Smooth muscle cell (in vitro differentiated cells): ENCODE data around the gene SEPTIN5. TPM values are rescaled to one million over a fixed set of nuclear protein-coding genes. Genes with fewer than 3 reads are reported as not detected.

Experiments used
- DNase-seq: peaks from one replicate; lab custom pipeline; 2025; ENCODE audit not compliant: unreplicated experiment; lab: John Stamatoyannopoulos, UW
- H2AFZ ChIP-seq: fragments of 200-600 bp; sonication (generic); 2 replicates; pipeline ENCODE4 v1.6.0; 2016; ENCODE audit warnings: antibody characterized with exemption, low read depth, mild to moderate bottlenecking
- H3F3A ChIP-seq: fragments of 200-600 bp; sonication (generic); 2 replicates; pipeline ENCODE4 v1.6.0; 2017; ENCODE audit warnings: antibody characterized with exemption, low read depth
- H3K27ac ChIP-seq: fragments of 200-600 bp; sonication (generic); 2 replicates; pipeline ENCODE4 v1.5.1; 2016; ENCODE audit warnings: low read depth, mild to moderate bottlenecking
- H3K27me3 ChIP-seq: fragments of 200-600 bp; sonication (generic); 2 replicates; pipeline ENCODE4 v1.6.1; 2016; ENCODE audit warnings: low read depth, mild to moderate bottlenecking
- H3K36me3 ChIP-seq: fragments of 200-600 bp; sonication (generic); 2 replicates; pipeline ENCODE4 v1.5.1; 2016; ENCODE audit warnings: low read depth
- H3K4me1 ChIP-seq: fragments of 200-600 bp; sonication (generic); 2 replicates; pipeline ENCODE4 v1.5.1; 2016; ENCODE audit warnings: low read depth
- H3K4me2 ChIP-seq: fragments of 200-600 bp; sonication (generic); 2 replicates; pipeline ENCODE4 v1.6.0; 2016; ENCODE audit warnings: mild to moderate bottlenecking
- H3K4me3 ChIP-seq: fragments of 200-600 bp; sonication (generic); 2 replicates; pipeline ENCODE4 v1.5.1; 2016; ENCODE audit warnings: mild to moderate bottlenecking
- H3K79me2 ChIP-seq: fragments of 200-600 bp; sonication (generic); 2 replicates; pipeline ENCODE4 v1.6.0; 2016; ENCODE audit warnings: low read depth, mild to moderate bottlenecking
- H3K9ac ChIP-seq: fragments of 200-600 bp; sonication (generic); 2 replicates; pipeline ENCODE4 v1.6.0; 2016; ENCODE audit warnings: low read depth
- H3K9me3 ChIP-seq: fragments of 200-600 bp; sonication (generic); replicated peaks from 2 replicates; pipeline ENCODE4 v1.5.1; 2016; ENCODE audit warnings: low read depth
- H4K20me1 ChIP-seq: fragments of 200-600 bp; sonication (generic); 2 replicates; pipeline ENCODE4 v1.6.0; 2016; ENCODE audit warnings: low read depth
- WGBS: methylation state at CpG from one replicate; pipeline ENCODE4 v1.1.7; 2016; ENCODE audit warnings: low lambda C conversion rate; 5-methylcytosine and 5-hydroxymethylcytosine counted together
- polyA plus RNA-seq: library from polyadenylated mRNA; unstranded; fragments of >200 nt; fragmentation: Nextera tagmentation; extraction: Ambion mirVana; gene quantifications from 2 replicates; pipeline ENCODE4 v1.2.1, GENCODE V29; 2016
- total RNA-seq: library from RNA; depleted of rRNA; stranded (reverse); fragments of >200 nt; gene quantifications from 2 replicates; pipeline ENCODE4 v1.2.3, GENCODE V29; 2014
- TF ChIP-seq, protein P1 (sequence below): fragments of 200-600 bp; sonication (generic); IDR thresholded peaks from 2 replicates; pipeline ENCODE4 v1.5.1; 2017; ENCODE audit warnings: borderline replicate concordance, mild to moderate bottlenecking, antibody characterized with exemption; ENCODE audit not compliant: insufficient read depth, poor library complexity, severe bottlenecking

The SEPTIN5 gene
- total and polyA plus RNA-seq, 2 experiments from 2014 or later: 26.6 to 64.1 TPM

DNA sequence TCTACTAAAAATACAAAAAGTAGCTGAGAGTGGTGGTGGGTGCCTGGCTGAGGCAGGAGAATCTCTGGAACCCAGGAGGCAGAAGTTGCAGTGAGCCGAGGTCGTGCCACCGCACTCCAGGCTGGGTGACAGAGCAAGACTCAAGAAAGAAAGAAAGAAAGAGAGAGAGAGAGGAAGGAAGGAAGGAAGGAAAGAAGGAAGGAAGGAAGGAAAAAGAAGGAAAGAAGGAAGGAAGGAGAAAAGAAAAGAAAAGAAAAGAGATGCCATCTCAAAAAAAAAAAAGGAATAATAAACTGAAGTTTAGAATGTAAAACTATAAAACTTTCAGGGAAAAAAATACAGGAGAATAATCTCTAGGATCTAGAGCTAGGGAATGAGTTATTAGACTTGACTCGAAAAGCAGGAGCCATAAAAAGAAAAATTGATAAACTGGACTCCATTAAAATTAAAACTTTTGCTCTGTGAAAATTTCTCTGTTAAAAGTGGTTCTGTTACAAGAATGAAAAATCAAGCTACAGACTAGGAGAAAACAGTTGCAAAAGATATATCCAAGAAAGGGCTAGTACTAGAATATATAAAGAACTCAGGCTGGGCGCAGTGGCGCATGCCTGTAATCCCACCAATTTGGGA, 13.4 kb upstream of the SEPTIN5 start:
- no peaks in the 10 kb centered on the region for H3K27me3 ChIP-seq
- 93% methylated on average over 6 of the region's 6 CpGs for WGBS
- H3K4me3 ChIP-seq: no peak overlapping the region
- H3K36me3 ChIP-seq: no peaks in the 10 kb centered on the region
- H3K9me3 ChIP-seq: no peaks in the 10 kb centered on the region
- DNase-seq: no peak
- H3K9ac ChIP-seq: no peak overlapping the region
- H4K20me1 ChIP-seq: no peaks in the 10 kb centered on the region
- H3K4me2 ChIP-seq: no peak overlapping the region
- H2AFZ ChIP-seq: no peak overlapping the region
- H3K27ac ChIP-seq: no peak overlapping the region
- no peaks in the 10 kb centered on the region for H3F3A ChIP-seq
- H3K79me2 ChIP-seq: no peaks in the 10 kb centered on the region
- TF ChIP-seq, protein P1, sequence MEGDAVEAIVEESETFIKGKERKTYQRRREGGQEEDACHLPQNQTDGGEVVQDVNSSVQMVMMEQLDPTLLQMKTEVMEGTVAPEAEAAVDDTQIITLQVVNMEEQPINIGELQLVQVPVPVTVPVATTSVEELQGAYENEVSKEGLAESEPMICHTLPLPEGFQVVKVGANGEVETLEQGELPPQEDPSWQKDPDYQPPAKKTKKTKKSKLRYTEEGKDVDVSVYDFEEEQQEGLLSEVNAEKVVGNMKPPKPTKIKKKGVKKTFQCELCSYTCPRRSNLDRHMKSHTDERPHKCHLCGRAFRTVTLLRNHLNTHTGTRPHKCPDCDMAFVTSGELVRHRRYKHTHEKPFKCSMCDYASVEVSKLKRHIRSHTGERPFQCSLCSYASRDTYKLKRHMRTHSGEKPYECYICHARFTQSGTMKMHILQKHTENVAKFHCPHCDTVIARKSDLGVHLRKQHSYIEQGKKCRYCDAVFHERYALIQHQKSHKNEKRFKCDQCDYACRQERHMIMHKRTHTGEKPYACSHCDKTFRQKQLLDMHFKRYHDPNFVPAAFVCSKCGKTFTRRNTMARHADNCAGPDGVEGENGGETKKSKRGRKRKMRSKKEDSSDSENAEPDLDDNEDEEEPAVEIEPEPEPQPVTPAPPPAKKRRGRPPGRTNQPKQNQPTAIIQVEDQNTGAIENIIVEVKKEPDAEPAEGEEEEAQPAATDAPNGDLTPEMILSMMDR: no peak
- no peaks in the 10 kb centered on the region for H3K4me1 ChIP-seq

DNA sequence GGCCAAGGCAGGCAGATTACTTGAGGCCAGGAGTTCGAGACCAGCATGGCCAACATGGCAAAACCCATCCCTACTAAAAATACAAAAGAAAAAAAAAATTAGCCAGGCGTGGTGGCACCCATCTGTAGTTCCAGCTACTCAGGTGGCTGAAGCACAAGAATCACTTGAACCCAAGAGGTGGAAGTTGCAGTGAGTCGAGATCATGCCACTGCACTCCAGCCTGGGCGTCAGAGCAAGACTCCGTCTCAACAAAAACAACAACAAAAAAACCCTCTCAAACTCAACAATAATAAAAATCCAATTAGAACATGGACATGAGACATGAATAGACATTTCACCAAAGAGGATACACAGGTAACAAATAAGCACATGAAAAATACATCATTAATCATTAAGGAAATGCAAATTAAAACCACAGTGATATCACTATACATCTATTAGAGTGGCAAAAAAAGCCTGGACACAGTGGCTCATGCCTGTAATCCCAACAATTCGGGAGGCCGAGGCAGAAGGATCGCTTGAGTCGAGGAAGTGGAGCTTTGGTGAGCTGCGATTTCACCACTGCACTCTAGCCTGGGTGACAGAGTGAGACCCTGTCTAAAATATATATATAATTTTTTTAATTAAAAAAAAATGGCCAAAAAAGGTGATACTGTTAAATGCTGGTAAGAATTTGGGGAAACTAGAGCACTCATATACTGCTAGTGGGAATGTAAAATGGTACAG, 12.7 kb upstream of the SEPTIN5 start:
- Histone ChIP-seq H3K9ac (no peak overlapping the region), H2AFZ (no peak overlapping the region), H3K27me3 (no peaks in the 10 kb centered on the region), H3K36me3 (no peaks in the 10 kb centered on the region), H3K4me1 (no peaks in the 10 kb centered on the region), H3K27ac (no peak overlapping the region), H3K4me3 (no peak overlapping the region), H3K9me3 (no peaks in the 10 kb centered on the region), H3K4me2 (no peak overlapping the region), H3F3A (no peaks in the 10 kb centered on the region), H3K79me2 (no peaks in the 10 kb centered on the region), H4K20me1 (no peaks in the 10 kb centered on the region)
- no peak for DNase-seq
- 90% methylated on average over 10 of the region's 10 CpGs for WGBS
- TF ChIP-seq, protein P1: no peak

DNA sequence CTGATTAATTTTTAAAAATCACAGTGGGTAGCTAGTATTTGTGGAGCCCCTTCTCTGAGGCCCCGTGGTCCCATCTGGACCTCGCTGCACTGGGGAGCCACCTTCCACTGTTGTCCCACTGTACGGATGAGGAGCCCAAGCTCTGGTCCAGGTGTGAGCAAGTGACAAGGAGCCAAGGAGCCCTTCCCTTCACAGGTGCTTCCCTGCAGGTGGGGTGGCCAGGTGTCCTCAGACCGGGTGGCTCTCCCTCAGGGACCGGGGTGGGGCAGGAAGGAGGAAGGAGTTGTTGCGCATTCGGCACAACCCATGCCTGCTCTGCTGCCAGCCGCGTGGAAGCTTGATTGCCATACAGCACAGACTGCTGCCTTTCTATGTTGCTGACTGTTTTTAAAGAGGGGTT, 10.4 kb upstream of the SEPTIN5 start:
- 90% methylated on average over 9 of the region's 9 CpGs for WGBS
- no peaks in the 10 kb centered on the region for H3K36me3 ChIP-seq
- no peak overlapping the region for H3K9ac ChIP-seq
- no peaks in the 10 kb centered on the region for H3K4me1 ChIP-seq
- H3K4me2 ChIP-seq: no peak overlapping the region
- no peaks in the 10 kb centered on the region for H3K27me3 ChIP-seq
- no peak overlapping the region for H3K4me3 ChIP-seq
- H3F3A ChIP-seq: no peaks in the 10 kb centered on the region
- no peaks in the 10 kb centered on the region for H4K20me1 ChIP-seq
- TF ChIP-seq, protein P1: no peak
- no peak overlapping the region for H2AFZ ChIP-seq
- no peak for DNase-seq
- H3K79me2 ChIP-seq: no peaks in the 10 kb centered on the region
- H3K9me3 ChIP-seq: no peaks in the 10 kb centered on the region
- no peak overlapping the region for H3K27ac ChIP-seq
